Embryonic facial prominence (tissue), 1 donor: Measurements from ENCODE around the gene SLC4A1AP.
"Not testable (repeated sequence)": the region's sequence is repeated elsewhere in the genome, so short reads cannot be mapped to it uniquely, and the experiment has no call there.

ENCODE experiments used
- DNase-seq: peaks from one replicate; pipeline ENCODE4 v3.0.0-alpha.2; 2016; ENCODE audit errors: extremely low spot score

SLC4A1AP gene

DNA sequence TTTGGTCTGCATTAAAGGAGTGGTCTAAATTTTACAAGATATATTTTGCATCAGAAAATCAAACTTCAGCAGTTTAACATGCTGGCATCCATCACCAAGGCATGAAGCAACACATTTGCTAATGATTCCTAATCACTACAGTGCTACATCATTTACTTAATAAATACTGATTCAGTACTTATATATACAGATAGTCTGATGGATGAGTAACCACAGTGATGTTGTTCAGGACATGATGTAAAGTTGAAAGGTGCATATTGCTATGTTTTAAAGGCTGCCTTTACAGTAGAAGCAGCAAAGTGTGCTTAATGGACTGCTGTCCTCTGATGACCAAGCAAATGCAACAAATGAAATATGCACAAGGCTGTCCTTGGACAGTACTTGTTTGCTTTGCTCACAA, 11.3 kb upstream of the SLC4A1AP start:
- DNase-seq = no peak

GRCh38 chr2:27652790-27653189, 10.9 kb upstream of the SLC4A1AP start:
- no peak for DNase-seq

GRCh38 chr2:27653397-27653796, 10.3 kb upstream of the SLC4A1AP start:
- no peak for DNase-seq

- no peak for DNase-seq
Observed at GRCh38 chr2:27655155-27655951, 8.3 kb upstream of the SLC4A1AP start.

DNA sequence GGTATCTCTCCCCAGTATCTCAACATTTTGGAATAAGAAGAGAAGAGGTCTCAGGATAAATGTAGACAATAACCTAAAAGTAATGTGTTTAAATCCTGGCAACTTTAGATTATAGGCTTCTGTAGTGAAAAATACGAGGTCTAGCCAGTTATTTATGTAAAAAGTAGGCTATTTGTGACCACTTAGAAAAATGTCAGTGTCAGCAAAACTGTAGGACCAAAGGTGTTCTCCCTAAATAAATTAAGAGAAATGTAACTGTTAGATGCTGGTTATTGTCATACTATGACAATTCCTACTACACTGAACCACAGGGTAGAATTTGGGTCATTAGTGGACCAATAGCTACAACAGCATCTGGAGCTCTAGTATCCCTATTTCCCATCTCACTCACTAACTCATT, 2.3 kb upstream of the SLC4A1AP start:
- DNase-seq = no peak

DNA sequence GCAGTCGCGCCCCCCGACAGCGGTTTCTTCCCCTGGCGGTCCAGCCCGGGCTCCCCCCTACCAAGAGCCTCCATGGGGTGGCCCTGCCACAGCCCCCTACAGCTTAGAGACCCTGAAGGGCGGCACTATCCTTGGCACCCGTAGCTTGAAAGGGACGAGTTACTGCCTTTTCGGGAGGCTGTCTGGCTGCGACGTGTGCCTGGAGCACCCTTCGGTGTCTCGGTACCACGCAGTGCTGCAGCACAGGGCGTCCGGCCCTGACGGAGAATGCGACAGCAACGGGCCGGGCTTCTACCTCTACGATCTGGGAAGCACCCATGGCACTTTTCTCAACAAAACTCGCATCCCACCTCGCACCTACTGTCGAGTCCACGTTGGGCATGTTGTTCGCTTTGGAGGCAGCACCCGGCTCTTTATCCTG, 475 bp downstream of the SLC4A1AP start:
- DNase-seq = no peak

GRCh38 chr2:27664622-27665363, 1.1 kb downstream of the SLC4A1AP start:
- DNase-seq = no peak

- no peak for DNase-seq
Observed at GRCh38 chr2:27667446-27667845, 3.8 kb downstream of the SLC4A1AP start.

GRCh38 chr2:27671235-27671634, 7.5 kb downstream of the SLC4A1AP start:
- no peak for DNase-seq

DNA sequence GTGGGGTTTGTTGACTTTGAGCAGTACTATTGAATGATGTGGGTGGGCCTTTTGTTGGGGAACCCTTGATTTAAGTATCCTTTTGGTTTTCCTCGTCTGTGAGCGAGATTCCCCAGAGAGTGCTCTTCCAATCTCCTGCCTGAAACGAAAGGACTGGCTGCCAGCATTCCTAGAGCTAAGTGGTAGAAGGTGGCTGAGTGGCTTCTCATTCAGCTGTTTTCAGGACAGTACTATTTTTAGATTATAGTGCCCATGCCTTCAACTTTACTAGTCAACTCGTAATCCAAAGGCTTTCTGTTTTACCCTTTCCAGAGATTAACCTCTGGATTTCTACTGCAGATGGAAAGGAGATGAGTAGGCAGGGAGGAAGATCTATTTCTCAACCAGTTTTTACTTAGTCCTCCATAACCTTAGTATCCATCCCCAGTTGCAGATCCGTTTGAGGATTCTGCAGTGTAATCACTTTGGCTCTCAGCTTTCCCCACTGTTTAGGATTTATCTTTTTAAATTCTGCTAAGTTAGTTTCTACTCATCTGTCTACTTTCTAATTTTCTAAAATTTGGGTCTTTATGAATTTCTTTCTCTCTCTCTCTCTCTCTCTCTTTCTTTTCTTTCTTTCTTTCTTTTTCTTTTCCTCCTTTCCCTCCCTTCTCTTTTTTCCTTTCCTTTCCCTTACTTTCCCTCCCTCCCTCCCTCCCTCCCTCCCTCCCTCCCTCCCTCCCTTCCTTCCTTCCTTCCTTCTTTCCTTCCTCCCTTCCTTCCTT, 9.2 kb downstream of the SLC4A1AP start:
- no peak for DNase-seq

DNA sequence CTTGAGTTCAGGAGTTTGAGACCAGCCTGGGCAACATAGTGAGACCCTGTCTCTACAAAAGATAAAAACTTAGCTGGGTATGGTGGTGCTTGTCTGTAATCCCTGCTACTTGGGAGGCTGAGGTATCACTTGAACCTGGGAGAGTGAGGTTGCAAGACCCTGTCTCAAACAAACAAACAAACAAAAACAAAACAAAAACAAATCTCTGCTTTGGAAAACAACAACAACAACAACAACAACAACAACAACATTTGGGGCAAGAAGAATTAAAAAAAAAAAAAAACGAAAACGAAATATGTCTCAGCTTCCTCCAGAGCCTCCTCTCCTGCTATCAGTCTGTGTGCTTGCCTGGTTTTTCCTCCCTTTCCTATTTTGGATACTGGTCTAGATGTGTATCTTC, 16.9 kb downstream of the SLC4A1AP start:
- DNase-seq = no peak

DNA sequence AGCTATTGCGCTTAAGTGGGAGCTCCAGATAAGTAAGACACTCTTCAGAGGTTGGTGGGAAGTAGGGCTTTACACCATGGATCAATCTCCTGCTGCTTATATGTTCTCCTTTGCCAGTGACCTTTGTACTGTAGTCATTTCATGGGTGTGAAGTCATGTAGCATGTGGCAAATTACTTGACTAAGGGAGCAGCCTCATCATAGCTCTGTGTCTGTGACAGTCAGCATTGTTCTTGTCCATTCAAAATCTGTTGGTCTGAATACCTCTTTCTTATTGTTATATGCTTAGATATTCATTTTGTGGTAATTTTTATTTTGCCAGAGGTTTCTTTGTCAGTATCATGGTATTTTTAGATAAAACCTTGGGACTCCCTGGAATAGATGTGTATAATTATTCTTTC, 18.2 kb downstream of the SLC4A1AP start:
- no peak for DNase-seq

DNA sequence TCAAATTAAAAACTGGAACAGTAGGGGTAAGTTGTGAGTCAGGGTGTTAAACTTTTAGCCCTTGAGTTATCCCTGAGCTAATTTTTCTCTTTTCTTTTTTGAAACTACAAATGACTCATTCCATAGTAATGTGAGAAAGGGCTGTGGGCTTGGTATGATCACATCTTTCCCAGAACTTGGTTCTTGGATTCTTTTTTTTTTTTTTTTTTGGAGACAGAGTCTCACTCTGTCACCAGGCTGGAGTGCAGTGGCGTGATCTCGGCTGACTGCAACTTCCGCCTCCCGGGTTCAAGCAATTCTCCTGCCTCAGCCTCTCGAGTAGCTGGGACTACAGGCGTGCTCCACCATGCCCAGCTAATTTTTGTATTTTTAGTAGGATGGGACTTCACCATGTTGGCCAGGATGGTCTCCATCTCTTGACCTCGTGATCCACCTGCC, 18.7 kb downstream of the SLC4A1AP start:
- not testable (repeated sequence) for DNase-seq

DNA sequence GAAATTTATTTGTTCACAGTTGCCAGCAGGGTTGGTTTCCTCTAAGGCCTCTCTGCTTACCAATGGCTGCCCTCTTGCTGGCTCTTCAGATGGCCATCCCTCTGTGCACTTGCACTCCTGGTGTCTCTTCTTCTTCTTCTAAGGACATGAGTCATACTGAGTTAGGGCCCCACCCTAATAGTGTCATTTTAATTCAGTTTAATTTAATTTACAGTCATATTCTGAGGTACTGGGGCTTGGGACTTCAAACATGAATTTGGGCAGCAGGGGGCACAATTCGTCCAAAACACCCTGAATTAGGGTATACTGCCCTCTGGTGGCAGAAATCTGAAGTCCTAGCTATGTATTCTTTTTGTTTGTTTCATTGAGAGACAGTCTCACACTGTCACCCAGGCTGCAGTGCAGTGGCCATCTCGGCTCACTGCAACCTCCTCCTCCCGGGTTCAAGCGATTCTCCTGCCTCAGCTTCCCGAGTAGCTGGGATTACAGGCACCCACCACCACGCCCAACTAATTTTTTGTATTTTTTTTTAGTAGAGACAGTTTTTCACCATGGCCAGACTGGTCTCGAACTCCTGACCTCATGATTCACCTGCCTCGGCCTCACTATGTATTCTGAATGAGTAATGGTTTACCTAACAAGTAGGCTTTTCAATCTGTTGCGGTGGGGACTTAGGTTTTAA, 19.8 kb downstream of the SLC4A1AP start:
- DNase-seq = peak; percentile 20

GRCh38 chr2:27685006-27685405, 21.3 kb downstream of the SLC4A1AP start:
- not testable (repeated sequence) for DNase-seq

DNA sequence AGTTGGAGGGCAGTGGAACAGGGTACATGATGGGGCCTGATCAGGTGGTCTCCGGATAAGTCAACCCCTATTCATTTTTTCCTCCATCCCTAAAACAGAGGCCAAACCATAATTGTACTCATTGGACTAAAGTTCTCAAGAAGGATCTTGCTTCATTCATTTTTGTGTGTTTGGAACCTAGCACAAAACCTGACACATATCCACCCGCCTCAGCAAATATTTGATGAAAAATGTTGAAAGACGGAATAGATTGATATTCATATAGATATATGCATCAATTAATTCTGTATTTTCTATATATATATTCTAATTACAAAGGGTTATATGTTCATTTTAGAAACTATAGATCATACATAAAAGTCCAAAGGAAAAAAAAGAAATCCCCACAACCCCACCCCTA, 21.9 kb downstream of the SLC4A1AP start:
- no peak for DNase-seq

- no peak for DNase-seq
Observed at GRCh38 chr2:27687232-27687631, 23.5 kb downstream of the SLC4A1AP start.

- no peak for DNase-seq
Observed at GRCh38 chr2:27689424-27689823, 25.7 kb downstream of the SLC4A1AP start.

GRCh38 chr2:27690052-27690451, 26.4 kb downstream of the SLC4A1AP start:
- no peak for DNase-seq

GRCh38 chr2:27697660-27698059, 34.0 kb downstream of the SLC4A1AP start:
- DNase-seq = no peak

- no peak for DNase-seq
Observed at GRCh38 chr2:27701676-27702075, 38.0 kb downstream of the SLC4A1AP start.

DNA sequence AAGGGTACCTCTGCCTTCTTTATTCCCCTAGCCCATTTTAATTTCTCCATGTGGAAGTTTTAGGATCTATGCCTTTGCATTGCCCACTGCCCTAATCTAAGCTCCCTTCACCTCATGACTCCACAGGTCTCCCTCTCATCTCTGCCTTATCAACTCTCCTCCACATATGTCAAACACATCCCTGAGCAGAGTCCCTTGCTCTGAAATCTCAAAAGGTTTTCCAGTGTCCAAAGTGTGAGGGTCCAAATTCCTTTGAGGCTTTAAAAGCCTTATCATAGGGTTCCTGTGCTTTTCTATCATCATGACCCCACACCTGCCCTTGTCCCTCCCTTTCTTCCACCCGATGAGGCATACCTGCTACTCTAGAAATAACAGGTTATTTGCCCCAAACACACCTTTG, 38.6 kb downstream of the SLC4A1AP start:
- DNase-seq = no peak
